LoVo (cell line): ENCODE measurements around the gene PYHIN1.

Experiments used
- DNase-seq: peaks from one replicate; pipeline ENCODE4 v3.0.0-alpha.2; 2016; ENCODE audit warnings: low spot score

Gene PYHIN1

DNA sequence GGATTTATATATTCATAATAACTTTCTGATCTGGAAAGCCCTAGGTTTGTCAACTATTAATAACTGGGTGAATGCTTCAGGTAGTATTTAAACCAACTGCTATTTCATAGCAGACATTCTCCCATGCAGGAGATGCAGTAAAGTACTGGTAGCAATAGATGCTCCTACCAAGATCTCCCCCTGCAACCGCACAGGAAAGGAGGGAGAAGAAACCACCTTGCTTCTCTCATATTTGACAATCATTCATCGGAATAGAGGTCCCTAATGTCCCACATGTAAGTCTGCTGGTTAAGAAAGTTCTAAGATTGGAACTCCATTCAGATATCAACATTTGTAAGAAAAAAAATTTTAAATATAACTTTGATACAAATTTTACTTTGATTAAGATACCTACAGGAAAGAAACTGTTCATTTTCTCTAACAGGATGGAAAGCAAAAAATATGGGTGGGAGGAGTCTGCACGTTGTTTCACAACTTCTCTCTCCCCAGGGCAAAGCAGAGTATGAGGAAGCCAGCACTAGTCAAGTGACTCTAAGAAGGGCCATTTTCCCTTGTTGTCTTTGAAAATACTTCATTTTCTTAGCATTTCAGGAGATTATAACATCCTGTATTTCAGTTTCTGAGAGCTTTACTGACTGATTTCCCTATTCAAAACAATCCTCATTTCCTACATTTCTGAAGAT is at the start of gene PYHIN1:
TSS of gene PYHIN1 (plus strand) at position 498 of the 683 bp plus-strand sequence. CDS start 5,359 bp downstream, outside the sequence.
- no peak for DNase-seq

DNA sequence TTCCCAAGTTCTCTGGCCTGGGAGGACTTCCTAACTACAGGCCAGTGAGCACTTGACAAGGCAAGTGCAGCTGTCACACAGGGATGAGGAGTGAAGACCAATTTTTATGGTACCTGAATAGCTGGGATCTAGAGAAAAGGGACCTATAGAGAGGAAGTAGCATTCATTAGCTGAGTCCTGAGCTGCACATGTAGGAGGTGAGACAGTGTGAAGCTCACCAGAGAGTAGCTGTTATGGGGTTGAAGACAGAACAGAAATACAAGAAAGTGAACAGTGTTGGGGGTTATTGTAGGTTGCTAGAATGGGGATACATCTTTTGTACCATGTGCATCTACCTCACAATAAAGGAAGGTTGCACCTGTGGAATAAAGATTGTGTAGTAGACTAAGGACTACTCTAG is 37.7 kb upstream of the PYHIN1 start:
- DNase-seq, result no peak

DNA sequence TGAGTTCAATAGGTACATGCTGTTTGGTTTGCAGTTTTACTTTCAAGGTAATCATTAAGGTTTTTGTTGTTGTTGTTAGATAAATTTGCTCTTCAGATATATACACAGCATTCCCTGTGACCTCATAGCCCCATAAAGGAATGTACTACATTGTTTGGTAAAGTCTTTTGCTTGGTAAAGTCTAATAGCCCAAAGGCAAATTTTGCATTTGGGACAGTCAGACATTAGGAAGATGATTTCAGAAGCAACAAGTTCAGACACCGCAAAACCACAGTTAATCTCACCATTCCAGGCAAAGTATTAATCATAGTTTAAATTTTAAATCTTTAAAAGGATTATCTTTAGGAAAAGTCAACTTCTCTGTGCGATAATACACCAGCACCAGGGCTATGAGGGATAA is 32.6 kb upstream of the PYHIN1 start:
- no peak for DNase-seq

DNA sequence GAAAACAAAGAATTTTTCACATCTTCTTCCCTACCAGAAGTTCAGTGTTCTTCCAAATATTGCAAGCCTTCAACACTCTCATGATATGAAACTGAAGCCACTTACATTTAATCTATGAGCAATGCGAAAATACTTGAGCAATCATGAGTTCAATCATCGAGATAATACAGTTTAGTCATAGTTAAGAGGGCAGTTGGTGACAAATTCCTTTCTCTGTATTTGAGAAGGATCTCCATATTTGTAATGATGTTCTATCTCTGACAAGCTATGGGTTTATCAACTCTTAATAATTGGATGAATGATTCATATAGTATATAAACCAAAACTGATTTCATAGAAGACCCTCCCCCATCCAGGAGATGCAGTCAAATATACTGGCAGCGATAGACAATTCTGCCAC is 29.7 kb upstream of the PYHIN1 start:
- no peak for DNase-seq

DNA sequence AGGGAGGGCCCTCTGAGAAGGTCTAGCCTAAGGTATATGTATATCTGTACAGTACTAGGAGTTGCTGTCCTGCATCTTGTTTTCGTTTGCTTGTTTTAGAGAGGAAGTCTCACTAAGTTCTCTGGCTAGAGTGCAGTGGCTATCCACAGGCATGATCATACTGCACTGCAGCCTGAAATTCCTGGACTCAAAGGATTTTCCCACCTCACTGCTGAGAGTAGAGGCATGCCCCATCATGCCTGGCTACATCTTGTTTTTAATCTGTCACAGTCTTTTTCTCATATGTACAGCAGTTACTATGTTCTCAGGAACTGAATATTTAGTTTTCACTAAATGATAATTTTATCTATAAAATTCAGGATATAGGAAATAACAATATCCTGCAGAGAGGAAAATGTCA is 15.3 kb upstream of the PYHIN1 start:
- no peak for DNase-seq

DNA sequence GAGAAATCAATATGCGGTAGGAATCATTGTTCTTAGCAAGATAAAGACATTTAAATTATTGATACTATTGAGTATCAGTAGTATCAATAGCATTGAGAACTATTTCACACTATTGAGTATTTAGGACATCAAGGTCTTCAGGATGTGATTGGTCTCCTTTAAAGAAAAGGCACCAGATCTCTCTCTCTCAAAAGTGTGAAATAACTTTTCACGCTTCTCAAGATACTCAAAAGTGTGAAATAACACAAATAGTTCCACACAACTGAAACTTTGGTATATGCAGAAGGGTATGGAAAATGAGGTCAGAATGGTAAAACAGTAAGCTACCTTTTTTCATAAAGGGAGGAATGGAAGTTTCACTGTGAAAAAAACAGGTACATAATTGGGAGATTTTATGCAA is 6.7 kb upstream of the PYHIN1 start:
- no peak for DNase-seq

DNA sequence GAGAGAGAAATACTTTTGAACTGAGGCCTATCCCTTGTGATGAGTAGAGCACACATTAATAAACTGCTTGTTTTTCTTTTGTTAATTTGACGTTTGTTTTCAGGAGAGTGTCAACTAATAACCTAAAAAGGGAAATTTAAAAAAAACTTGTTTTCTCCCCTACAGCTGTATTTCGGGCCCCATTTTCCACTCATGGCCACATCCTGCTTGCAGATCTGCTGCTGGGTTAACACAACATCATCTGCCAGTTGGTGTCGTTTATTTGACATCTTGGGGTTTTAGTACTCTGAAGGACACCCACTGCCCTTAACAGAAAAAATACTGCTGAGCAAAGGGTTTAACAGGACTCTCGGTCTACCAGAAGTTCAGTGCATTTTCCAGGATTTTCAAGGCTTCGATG is 848 bp upstream of the PYHIN1 start:
- no peak for DNase-seq

DNA sequence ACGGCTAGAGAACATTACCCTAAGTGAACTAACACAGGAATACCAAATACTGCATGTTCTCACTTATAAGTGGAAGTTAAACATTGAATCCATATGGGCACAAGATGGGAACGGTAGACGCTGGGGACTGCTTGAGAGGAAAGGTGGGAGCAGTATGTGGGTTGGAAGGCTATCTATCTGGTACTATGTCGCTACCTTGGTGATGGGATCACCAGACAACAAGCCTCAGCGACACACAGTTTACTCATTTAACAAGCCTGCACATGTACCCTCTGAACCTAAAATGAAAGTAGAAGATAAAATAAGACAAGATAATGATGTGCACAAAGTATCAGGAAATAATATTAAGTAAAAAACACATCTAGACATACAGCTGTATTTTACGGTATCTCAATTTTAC is 819 bp downstream of the PYHIN1 start:
- no peak for DNase-seq

DNA sequence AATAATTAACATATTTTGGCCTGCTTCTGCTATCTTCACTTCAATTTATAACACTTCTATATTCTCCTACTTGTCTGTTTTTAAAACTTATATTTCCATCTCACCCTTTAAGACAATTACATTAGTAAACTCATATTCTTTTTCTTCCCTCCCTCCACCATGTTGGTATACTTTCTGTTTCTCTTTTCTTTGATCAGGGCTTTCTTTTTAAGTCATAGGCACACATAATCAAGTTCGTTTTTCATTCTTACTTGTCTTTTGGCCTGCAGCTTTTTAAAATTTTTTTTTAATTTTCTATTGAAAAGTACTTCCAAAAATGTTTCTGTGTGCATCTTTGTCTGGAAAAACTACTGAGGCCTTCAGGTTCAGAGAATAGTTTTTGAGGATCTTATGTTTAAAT is 2.3 kb downstream of the PYHIN1 start:
- DNase-seq, result no peak

DNA sequence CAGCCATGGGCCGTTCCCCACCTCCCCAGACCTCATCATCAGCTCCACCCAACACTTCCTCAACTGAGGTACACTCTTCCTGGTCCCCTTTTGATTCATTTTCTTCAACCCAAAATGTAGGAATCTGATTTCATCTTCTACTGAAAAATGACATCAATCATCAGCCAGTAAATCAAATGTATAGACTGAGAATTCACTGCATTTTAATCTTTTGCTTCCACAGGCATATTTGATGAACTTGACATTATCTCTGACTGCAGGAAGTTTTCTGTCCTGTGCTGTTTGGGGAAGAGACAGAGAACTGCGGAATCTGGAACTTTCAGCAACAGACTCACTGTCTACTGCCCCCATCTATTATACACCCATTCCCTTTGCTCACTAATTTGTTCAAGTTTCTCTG is 7.8 kb downstream of the PYHIN1 start:
- DNase-seq, result no peak

DNA sequence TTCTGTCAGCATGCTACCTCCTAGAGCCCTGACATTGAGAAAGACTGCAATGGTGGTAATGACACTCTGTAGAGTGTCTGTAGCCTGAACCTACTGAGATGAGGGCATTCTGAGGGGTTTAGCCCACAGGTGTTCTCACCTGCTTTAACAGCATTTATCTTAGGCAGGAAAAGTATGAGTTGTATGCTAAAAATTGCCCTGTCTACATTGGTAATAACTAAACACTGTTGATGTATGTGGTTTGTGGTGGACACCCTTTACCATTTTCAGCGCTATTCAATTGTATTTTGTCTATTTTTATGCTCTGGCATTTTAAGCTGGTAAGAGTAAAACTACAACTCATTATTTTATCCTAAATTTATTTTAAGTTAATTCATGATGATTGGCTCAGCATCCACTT is 10.0 kb downstream of the PYHIN1 start:
- no peak for DNase-seq

DNA sequence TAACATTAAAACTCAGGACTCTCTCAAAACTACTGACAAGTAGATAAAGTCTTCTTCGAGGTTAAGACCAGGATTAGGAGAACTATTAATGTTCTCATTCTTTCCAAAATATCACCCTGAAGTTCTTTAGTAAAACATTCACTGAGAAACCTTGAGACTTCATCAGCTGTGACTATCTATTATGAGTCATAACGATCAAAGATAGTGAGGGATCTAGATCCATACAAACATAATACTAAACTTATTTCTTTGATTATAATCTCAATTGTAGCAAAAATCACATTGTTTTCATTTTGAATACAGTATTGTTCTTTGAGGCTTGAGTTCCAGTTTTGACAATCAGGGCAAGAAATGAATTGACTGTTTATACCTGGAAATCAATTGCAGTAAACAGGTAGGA is 11.1 kb downstream of the PYHIN1 start:
- no peak for DNase-seq

DNA sequence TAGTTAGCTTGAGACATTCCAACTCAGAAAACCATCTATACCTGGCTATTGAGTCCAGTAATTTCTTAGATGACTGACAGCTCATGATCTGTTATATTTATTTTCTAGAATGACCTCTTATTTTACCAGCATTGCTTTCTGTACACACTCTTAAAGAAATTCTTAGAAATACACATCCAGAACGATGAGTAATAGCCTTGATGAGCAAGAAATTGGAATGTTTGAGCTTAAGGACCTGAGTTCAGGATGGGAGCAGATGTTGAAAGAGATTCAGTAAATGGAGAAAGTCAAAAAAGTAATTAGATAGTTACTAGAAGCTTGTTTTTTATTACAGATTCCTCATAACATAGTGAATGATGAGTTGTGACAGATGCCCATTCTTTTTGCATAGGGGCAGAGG is 11.7 kb downstream of the PYHIN1 start:
- DNase-seq, result no peak

DNA sequence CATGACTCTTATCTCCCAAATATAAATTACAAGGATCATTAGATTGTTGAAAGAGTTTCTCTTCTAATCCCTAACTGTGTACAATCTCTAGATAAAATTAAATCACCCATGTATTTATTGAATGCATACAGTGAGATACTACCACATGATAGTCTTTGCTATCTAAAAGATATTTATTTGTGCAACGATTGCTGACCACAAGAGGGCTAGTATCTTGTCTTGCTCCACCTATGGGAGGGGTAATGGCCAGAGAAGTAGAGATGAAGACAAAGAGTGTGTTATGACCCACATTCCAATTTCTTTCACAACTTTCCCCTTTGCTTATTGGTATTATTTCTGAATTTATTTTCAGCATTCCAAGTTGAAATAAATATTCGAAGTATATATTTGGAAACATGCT is 13.7 kb downstream of the PYHIN1 start:
- DNase-seq, result no peak

DNA sequence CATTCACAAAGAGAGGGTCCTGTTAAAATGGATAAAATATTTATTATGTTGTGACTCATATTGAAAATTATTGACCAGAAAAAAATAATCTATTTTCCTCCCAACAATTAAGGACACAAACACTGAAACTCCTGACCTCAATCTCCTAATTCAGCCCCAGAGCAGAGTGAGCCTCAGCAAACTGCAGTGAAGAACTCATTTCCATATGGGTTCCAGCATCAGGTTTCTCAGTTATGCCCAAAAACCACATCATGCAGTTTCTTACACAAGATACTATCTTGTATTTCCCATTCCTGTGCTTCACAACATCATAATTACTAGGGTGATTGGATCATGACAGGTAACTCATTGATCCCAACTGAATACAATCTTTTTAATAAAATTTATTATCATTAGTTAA is 15.4 kb downstream of the PYHIN1 start:
- no peak for DNase-seq

DNA sequence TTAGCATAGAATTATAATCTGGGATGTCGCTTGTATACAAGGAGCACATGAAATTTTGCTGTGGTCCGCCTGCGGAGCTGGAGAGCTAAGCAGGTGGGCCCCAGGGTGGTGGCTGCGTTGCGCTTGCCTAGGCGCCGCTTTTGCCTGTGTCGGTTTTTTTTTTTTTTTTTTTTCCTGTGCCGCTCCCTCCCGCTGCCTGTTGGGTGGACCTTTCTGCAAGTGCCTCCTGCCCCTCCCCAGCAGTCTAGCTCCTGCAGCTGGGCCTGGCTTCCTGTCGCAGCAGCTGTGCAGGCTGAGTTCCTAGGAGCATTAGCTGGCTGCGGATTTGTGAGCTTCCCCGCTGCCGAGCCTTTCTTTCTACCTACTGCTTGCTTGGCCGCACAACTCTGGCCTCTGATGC is 20.6 kb downstream of the PYHIN1 start:
- DNase-seq, result no peak

DNA sequence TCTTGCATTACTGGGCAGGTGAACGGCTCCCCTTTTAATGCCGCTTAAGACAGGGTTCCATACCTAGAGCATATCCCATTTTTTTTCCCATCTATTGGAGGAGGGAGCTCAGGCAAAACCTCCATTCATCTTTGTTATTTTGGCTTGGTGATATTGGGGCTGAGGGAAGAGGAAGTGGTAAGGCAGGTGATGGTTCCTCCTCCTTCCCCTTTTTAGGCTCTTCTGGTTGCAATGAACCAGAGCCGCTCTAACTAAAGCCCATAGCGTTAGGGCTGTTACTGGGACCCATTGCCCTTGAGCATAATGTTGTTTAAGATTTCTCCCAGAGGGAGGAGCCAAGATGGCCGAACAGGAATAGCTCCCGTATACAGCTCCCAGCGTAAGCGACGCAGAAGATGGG is 21.1 kb downstream of the PYHIN1 start:
- no peak for DNase-seq

DNA sequence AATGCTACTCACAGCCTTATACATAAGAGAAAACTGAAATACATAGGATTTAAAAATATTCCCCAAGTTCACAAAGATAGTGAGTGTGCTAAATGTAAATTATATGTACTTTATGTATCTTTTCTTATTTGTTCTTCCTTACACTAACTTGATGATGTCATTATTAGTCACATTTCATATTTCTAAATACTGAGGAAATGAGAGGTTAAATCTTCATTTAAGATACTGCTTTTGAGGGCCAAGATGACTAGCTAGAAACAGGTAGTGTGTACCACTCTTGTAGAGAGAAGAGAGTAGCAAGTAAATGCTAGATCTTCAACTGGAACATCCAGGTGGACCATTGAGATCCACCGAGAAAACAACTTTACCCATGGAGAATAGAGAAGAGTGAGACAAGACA is 29.8 kb downstream of the PYHIN1 start:
- no peak for DNase-seq

DNA sequence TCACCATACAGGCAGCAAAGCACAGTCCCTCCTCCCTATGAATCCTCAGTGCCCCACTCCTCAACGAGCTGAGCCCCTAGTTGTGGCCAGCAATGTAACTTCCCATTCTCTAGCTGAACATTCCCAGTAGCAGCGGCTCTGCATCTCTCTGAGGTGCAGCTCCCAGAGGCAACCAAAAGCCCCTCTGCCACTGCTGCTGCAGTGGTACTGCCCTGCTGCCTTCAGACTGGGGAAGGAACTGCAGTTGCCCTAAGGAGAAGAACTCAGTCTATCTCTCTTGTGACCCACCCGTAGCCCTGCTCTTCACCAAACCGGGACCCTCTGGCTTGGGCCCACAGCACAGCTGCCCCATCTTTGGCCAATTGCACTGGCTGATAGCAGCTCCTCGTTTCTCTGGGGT is 31.6 kb downstream of the PYHIN1 start:
- no peak for DNase-seq

DNA sequence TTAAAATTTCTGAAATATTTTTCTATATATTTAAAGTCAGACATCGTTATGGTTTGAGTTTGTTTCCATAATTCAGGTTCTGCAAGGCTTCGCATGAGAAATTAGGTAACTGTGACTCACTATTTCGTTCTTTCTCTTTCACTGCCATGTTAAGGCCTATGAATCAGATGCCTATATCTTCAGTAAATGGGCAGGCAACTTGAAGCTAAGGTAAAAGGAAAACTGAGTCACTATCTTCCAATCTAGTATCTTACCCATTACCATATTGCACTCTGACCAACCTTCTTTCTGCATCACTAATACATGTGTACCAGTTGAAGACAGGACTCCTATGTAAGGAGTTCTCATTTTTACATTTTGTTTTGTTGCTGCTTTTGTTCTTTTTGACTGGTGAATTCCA is 37.8 kb downstream of the PYHIN1 start:
- DNase-seq, result no peak

DNA sequence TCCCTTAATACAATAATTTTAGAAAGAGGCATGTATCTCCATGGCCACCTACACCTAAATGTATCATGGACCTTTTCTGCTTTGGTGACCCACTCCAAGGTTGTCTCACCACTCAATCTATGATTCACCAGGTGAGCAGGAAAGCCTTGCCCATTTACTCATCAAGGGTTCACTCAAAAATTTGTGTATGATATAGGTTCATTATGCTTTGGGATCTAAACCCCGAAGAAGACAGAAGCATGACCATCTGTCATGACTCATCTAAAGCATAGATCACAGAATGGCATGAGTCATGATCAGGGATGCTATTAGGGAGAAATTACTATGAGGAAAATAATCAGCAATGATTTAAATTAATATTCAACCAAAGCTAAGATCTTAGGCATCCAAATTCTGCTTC is 38.5 kb downstream of the PYHIN1 start:
- DNase-seq, result no peak

DNA sequence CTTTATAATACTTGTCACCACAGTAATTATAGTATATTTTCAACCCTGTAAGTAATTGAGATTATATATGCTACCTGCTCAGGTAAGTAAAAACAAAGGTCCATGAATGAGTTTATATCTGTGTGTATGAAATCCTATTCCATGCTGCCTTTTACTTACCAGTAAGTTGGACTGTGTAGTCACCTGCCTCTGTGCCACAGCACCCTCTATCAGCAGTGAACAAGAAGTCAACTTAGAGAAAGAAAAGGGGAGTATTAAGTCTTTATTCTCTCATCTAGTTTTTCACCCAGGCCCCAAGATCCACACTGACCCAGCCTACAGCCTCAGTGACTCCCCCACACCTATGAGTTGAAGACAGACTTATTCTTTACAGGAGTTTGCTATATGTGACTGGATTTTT is 41.5 kb downstream of the PYHIN1 start:
- DNase-seq, result no peak

DNA sequence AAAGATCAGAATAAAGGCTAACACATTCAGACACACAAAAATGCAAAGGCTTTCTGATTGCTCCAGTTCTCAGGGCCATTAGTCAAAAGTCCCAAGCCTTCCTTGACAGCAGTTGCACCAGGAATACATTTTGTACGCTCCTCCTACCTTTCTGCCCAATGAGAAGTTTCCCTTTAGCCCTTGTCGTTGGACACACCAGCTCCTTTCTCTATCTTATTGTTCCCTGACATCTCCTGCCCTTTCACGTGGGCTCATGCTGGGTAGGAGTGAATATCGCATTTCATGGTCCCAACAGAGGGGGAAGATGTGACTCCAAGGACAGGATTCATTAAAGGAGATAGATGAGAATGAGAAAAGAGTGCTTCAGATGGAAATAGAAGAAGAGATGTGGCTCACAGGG is 44.9 kb downstream of the PYHIN1 start:
- no peak for DNase-seq

DNA sequence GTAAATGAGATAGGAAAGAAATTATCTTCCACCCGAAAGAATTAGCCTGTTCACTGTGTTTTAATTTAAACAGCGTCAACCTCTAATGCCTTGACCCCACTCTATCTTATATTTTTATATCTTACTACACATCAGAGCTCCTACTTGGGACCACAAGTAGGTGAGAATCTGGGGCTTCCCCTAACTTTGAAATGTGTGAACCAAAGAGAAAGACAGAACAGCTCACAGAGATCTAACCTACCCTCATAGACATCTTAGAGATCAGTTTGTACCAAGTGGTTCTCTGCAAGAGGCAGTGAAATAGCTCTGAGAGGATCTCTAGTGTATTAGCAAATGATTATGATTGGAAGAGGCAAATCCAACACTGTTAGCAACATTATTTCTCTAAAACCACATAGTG is 47.4 kb downstream of the PYHIN1 start:
- DNase-seq, result no peak

DNA sequence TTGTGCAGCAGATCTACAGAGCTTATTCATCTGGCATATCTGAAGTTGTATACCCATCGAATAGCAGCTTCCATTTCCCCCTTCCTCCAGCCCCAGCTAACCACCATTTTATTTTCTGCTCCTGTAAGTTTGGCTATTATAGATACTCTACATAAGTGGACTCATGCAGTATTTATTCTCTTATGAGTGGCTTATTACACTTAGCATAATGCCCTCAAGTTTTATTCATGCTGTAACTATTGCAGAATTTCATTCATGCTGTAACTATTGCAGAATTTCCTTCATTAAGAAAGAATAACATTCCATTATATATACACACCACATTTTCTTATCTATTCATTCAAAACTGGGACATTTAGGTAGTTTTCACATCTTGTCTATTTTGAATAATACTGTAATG is 47.9 kb downstream of the PYHIN1 start:
- DNase-seq, result no peak
